GM18951 (cell line): ENCODE results near the gene BAIAP3.
A peak's percentile ranks its signal among the peaks of the same experiment; 100 is the strongest.
"Not testable (repeated sequence)": the region's sequence is repeated elsewhere in the genome, so short reads cannot be mapped to it uniquely, and the experiment has no call there.

Experiments
- POLR2A ChIP-seq: IDR thresholded peaks from 4 replicates; pipeline ENCODE4 v1.6.1; 2011; ENCODE audit warnings: mild to moderate bottlenecking; ENCODE audit not compliant: insufficient read length, insufficient read depth; ENCODE audit errors: extremely low read depth
- in situ Hi-C: fragments of 300-500 bp; cut with MboI; formaldehyde crosslinking; loops from one replicate; pipeline ENCODE4 v1.12.0; 2022; ENCODE audit warnings: low sequenced_read_pairs, mixed read lengths, inconsistent platforms; ENCODE audit not compliant: unreplicated experiment

BAIAP3 gene

GRCh38 chr16:1293921-1294656 is 39.4 kb upstream of the BAIAP3 start:
- in situ Hi-C loops: no loop called here
- no peak for TF ChIP-seq POLR2A

GRCh38 chr16:1295465-1295864 is 38.0 kb upstream of the BAIAP3 start:
- in situ Hi-C loops: no loop called here
- TF ChIP-seq POLR2A: no peak

DNA sequence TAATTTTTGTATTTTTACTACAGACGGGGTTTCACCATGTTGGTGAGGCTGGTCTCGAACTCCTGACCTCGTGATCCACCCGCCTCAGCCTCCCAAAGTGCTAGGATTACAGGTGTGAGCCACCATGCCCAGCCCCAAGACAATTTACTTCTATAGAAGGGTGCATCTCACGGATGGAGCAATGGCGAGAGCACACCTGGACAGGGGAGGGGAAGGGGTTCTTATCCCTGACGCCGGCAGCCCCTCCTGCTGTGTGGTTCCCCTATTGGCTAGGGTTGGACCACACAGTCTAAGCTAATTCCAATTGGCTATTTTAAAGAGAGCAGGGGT is 36.8 kb upstream of the BAIAP3 start:
- in situ Hi-C loops: not testable (repeated sequence)

- in situ Hi-C loops: no loop called here
- no peak for TF ChIP-seq POLR2A
Observed at GRCh38 chr16:1297018-1297696, 36.3 kb upstream of the BAIAP3 start.

DNA sequence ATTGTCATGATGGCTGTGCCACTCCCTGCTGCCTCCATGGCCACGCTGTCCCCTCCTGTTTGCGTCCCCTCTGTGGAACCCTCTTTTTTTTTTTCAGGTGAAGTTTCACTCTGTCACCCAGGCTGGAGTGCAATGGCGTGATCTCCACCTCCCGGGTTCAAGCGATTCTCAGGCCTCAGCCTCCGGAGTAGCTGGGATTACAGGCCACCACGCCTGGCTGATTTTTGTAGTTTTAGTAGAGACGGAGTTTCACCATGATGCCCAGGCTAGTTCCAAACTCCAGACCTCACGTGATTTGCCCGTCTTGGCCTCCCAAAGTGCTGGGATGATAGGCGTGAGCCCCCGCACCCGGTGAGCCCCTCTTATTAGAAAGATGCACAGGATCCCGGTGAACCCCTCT is 35.0 kb upstream of the BAIAP3 start:
- in situ Hi-C loops: no loop called here
- no peak for TF ChIP-seq POLR2A

DNA sequence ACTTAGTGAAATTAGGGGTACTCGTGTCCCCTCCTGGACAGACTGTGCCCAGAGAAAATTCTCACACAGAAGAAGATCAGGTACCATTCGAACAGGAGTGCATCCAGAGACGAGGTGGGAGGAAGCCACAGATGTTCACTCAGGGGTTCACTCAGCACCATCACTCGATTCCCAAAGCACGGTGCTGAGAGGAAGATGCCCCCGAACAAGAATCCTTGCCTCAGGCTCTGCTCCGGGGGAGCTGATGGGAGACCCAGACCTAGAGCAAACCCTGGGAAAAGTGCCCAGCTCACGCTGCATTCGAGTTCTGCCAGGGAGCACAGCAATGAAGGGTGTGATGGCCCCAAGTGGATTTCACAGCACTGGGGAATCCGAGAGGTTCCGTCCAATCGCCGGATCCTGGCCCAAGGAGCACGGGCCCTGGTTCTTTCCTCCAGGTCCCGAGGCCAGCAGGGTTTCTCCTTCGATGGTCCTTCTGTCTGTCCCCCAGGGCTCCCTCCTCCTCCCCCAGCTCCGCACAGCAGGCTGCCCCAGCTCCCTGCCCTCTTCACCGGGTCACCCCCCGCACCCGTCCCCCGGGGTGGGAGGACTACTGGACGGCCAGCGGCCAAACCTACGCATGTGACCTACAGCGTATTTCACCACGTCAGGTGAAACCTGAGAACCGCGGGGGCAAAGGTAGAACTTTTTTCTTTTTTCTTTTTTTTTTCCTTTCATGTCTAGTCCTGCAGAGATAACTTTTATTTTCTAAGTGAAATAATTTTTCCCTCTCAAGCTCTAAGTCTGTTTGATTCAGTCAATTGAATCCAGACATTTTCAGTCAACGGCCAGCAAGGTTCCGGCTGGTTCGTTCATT is 34.2 kb upstream of the BAIAP3 start:
- TF ChIP-seq POLR2A: no peak
- in situ Hi-C loops: no loop called here

DNA sequence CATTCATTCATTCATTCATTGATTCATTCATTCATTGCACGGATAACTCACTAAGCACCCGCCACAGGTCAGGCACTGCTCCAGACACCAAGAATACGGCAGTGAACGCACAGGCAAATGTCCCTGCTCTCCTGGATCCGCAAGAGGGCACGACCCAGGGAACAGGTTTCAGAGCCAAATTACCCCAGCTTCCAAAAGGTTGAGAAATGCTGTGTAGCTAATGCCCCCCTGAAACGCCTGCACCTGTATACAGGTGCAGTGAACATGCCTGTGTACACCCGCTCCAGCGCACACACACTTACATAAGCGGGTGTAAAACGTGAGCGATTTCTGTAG is 33.6 kb upstream of the BAIAP3 start:
- in situ Hi-C loops: no loop called here
- no peak for TF ChIP-seq POLR2A

DNA sequence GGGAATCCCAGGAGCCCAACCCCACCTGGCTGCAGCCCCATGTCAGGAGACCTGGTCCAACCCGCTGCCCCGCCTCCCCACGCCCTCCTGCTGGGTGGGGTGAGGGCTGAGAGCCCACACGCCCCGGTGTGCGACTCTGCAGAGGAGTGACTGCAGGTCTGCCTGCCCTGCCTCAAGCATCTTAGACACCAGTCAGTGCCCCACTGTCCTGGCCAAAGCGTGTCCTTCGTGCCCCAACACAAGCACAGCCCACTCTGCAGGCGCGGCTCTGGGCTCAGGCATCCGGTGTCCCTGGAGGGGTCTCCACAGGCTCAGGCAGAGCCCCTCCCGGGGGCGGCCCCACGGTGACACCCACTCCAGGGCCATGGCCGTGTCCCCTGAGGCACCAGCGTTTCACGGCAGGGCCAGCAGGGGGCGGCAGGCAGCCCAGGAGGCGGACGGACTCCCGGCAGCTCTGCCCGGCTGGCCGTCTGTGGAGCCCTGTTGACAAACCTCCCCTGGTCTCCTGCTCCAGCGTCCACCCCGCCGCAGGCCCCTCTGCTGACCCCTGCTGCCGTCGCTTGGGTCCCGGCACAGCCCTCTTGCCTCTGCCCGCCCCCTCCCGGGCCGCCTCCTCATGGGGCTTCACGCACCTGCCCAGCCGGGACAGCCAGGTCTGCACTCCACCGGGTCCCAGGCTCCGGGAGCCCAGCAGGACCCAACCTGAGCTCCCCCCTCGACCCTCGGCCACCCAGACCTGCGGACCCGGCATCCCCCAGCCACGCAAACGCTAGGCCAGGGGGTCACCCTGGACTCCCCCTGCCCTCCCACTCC is 32.6 kb upstream of the BAIAP3 start:
- in situ Hi-C loops: no loop called here
- TF ChIP-seq POLR2A: no peak

DNA sequence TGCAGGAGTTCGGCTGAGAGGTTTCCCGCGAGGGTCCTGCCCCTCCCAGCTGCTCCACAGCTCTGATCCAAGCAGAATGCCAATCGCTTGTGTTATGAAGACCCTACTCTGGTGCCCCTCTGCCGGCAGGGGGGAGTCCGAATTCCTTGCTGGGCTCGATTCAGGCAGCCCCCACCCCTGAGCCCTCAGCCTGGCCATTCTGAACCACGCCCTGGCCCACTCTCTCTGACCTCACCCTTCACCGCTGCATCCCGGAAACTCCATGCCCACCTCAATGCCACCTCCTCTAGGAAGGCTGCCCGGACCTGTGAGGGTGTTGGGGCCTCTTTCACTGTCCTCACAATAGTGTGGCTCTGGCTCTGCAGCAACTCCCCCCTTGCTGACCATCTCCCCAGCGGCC is 31.9 kb upstream of the BAIAP3 start:
- in situ Hi-C loops: no loop called here
- TF ChIP-seq POLR2A: no peak

GRCh38 chr16:1305823-1306222 is 27.6 kb upstream of the BAIAP3 start:
- in situ Hi-C loops: no loop called here
- TF ChIP-seq POLR2A: no peak

DNA sequence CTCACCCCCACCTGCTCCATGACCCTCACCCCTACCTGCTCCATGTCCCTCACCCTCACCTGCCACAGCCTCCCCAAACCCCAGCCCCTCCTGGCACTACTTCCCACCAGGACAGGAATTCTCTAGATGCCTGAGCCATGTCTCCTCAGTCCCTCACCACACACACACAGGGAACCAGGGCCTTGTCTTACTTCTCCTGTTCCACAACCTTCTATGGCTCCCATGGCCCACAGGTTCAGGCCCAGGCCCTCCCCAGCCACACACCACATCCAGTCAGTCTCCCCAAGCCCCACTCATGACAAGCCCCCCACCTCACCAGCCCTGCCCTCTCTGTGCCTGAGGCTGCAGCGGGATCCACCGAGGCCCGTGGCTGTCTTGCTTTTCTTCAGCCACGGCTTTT is 27.1 kb upstream of the BAIAP3 start:
- in situ Hi-C loops: no loop called here
- TF ChIP-seq POLR2A: no peak

- peak; percentile 66 for TF ChIP-seq POLR2A
- in situ Hi-C loops: no loop called here
Observed at GRCh38 chr16:1308036-1308976, 25.1 kb upstream of the BAIAP3 start.
